Erythroblast (primary cell): Measurements from ENCODE around the gene CLEC2A.
"Not testable (repeated sequence)": the region's sequence is repeated elsewhere in the genome, so short reads cannot be mapped to it uniquely, and the experiment has no call there.

Experiments used
- GATA1 ChIP-seq: IDR thresholded peaks from 2 replicates; pipeline ENCODE4 v1.6.1; 2011; ENCODE audit warnings: low read depth, mild to moderate bottlenecking, control low read depth, low read length, moderate library complexity
- POLR2A ChIP-seq: IDR thresholded peaks from 2 replicates; pipeline ENCODE4 v1.6.1; 2011; ENCODE audit warnings: mild to moderate bottlenecking, low read length

DNA sequence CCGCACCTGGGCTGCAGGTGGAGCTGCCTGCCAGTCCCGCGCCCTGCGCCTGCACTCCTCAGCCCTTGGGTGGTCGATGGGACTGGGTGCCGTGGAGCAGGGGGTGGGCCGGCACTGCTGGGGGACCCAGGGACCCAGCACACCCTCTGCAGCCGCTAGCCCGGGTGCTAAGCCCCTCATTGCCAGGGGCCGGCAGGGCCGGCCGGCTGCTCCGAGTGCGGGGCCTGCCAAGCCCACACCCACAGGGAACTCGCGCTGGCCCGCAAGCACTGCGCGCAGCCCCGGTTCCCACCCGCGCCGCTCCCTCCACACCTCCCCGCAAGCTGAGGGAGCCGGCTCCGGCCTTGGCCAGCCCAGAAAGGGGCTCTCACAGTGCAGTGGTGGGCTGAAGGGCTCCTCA is 56.0 kb downstream of the CLEC2A start:
- not testable (repeated sequence) for TF ChIP-seq POLR2A, GATA1
